Aorta (tissue), 5 donors: Measurements from ENCODE around the gene NDST4. TPM values are rescaled to one million over a fixed set of nuclear protein-coding genes. Genes with fewer than 3 reads are reported as not detected.

Source experiments
- ATAC-seq: fragments of 200-7000 bp; cut with Tn5 transposase; one replicate; pipeline ENCODE4 v1.9.1; 2022; ENCODE audit warnings: moderate library complexity; ENCODE audit not compliant: low FRiP score
- DNase-seq, 2 donors: peaks; one replicate each; pipeline ENCODE4 v3.0.0-alpha.2; 2020
- H3K27ac ChIP-seq, 2 donors: one replicate each; pipeline ENCODE4 v1.5.1; 2013; ENCODE audit warnings: low read length in 2 of 2, mild to moderate bottlenecking in 2 of 2, moderate library complexity in 2 of 2, control low read depth in 1 of 2, inconsistent platforms in 1 of 2, low read depth in 1 of 2
- H3K27me3 ChIP-seq, 2 donors: one replicate each; pipeline ENCODE4 v1.6.1; 2013; ENCODE audit warnings: control low read depth in 1 of 2, low read length in 1 of 2, mild to moderate bottlenecking in 1 of 2, moderate library complexity in 1 of 2; ENCODE audit not compliant: insufficient read depth in 2 of 2, control insufficient read depth in 1 of 2
- H3K36me3 ChIP-seq, 2 donors: one replicate each; pipeline ENCODE4 v1.6.1; 2013; ENCODE audit warnings: control low read depth in 1 of 2, low read length in 1 of 2, mild to moderate bottlenecking in 1 of 2; ENCODE audit not compliant: insufficient read depth in 2 of 2, control insufficient read depth in 1 of 2
- H3K4me1 ChIP-seq, 2 donors: one replicate each; pipeline ENCODE4 v1.6.1; 2013; ENCODE audit warnings: low read length in 2 of 2, control low read depth in 1 of 2, mild to moderate bottlenecking in 1 of 2, moderate library complexity in 1 of 2; ENCODE audit not compliant: insufficient read depth in 2 of 2, control insufficient read depth in 1 of 2
- H3K4me3 ChIP-seq, 2 donors: one replicate each; pipeline ENCODE4 v1.5.1; 2013; ENCODE audit warnings: low read length in 2 of 2, control low read depth in 1 of 2, mild to moderate bottlenecking in 1 of 2
- H3K9me3 ChIP-seq: one replicate; pipeline ENCODE4 v1.6.1; 2013; ENCODE audit warnings: mild to moderate bottlenecking, low read length; ENCODE audit not compliant: control insufficient read depth
- WGBS, 2 donors: extraction: QIAGEN DNeasy Blood & Tissue Kit; methylation state at CpG; one replicate each; pipeline ENCODE4 v1.1.7; 2013; 5-methylcytosine and 5-hydroxymethylcytosine counted together
- intact Hi-C, 2 donors: fragments of 100-400 bp; cut with DNase I; formaldehyde crosslinking; loops; one replicate each; pipeline versions ENCODE4 v1.14.2 to v1.15.0; 2022
- polyA plus RNA-seq, 2 donors: library from polyadenylated mRNA; stranded (reverse); fragments of 200-250 nt; gene quantifications; one replicate each; pipeline ENCODE4 v1.2.3, GENCODE V29; 2013
- total RNA-seq, 2 donors: library from RNA; stranded (reverse); fragmentation: NEBNext Ultra II Directional; extraction: Animal tissue kit (Norgen Biotek cat#: 25700); gene quantifications; one replicate each; pipeline ENCODE4 v1.2.1, GENCODE V29; 2021
- donor health status: healthy with polysubstance abuse.
- donor health status: Bipolar disorder and iron deficiency.
- donor health status: DM: no; HTN: no; CAD: no.
- donor health status: DM: no; HTN: no; CAD: no.
- donor health status: DM: yes; HTN: yes; CAD: no.

The NDST4 gene
- total and polyA plus RNA-seq, 4 donors: not detected

DNA sequence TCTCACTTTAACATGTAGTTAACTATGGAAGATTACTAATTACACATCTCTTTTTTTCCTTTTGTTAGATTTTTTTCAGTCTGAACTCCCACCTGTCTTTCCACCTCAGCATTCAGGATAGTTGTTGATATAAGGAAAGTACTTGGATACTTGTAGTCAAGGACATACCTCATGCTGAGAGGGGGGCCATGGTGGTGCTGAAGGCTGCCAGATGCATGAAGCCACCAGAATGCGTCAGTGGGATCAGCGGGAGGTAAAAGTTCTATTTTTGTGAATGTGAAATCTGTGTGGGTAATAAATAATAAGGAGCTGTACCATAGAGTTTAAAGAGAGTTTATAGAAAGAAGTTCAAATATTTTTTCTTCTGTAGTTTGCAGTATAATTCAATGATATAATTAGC lies 13.1 kb upstream of the NDST4 start:
- Histone ChIP-seq H3K4me1 (no peaks in the 10 kb centered on the region), H3K9me3 (no peaks in the 10 kb centered on the region), H3K36me3 (no peaks in the 10 kb centered on the region), H3K4me3 (no peak overlapping the region), H3K27me3 (no peaks in the 10 kb centered on the region), H3K27ac (no peak overlapping the region)
- no peak for DNase-seq
- ATAC-seq: no peak
- intact Hi-C loops: no loop called here
- WGBS, 2 donors: 13 to 15% methylated on average over 2 of the region's 2 CpGs

DNA sequence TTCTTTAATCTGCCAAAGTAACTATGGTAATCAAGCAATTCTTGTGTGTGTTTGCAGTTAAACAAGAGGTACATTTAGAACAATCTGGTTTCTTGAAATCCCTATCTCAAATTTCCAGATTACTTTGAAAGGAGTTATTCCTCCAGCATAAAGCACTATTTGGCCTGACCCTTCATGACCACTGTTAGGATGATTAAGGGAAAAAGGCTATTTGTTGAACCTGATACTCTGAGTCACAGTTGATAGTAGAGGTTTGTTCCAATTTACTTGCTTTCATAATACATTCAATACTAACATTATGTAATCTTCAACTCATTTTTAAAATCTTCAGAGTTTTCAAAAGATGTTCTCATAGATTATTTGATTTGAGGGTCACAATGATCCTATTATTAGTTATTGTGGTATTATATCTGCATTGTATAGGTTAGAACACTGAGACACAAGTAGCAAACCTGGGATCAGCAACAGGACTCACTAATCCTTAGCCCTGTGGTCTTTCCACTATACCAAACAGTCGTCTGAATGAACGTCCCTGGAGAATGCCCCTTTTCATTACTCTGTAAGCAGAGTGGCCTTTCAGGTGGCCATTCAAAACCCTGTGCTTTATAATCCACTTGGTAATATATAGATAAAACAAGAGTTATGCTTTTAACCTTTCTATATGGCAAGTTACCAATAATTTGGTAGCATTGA lies 8.1 kb upstream of the NDST4 start:
- H3K4me3 ChIP-seq: no peak overlapping the region
- DNase-seq (no peak), ATAC-seq (no peak)
- H3K4me1 ChIP-seq: no peaks in the 10 kb centered on the region
- H3K27me3 ChIP-seq: no peaks in the 10 kb centered on the region
- H3K9me3 ChIP-seq: no peaks in the 10 kb centered on the region
- no peaks in the 10 kb centered on the region for H3K36me3 ChIP-seq
- 26 to 31% methylated on average over 2 of the region's 2 CpGs for WGBS, 2 donors
- no peak overlapping the region for H3K27ac ChIP-seq
- intact Hi-C loops: no loop called here

DNA sequence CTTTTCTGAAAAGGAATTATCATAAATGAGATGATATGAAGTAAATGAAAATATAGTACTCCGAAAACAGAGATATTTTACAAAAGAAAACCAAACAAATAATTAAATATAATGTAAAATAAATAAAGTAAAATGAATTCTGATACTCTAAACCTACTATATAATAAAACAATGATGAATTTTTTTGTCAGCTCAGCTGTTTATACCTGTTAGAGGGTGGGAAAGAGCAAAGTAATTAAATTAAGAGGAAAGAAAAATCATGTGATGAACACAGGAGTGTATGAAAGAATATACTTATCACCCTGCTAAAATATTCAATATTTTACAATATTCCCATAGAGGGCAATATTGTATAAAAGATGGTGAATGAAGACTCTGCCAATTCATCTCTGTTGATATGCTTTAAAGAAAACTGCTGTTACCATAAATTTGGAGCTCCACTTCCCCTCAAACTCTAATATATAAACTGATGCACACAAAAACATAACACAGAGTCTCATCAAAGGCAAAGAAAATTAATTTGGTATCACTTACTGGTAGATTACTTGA lies 6.5 kb upstream of the NDST4 start:
- no peak overlapping the region for H3K4me3 ChIP-seq
- DNase-seq (no peak), ATAC-seq (no peak)
- H3K9me3 ChIP-seq: no peaks in the 10 kb centered on the region
- H3K36me3 ChIP-seq: no peaks in the 10 kb centered on the region
- H3K27ac ChIP-seq: no peak overlapping the region
- H3K27me3 ChIP-seq: no peaks in the 10 kb centered on the region
- H3K4me1 ChIP-seq: no peaks in the 10 kb centered on the region
- WGBS, 2 donors: 76 to 78% methylated on average over 1 of the region's 1 CpG
- intact Hi-C loops: no loop called here

DNA sequence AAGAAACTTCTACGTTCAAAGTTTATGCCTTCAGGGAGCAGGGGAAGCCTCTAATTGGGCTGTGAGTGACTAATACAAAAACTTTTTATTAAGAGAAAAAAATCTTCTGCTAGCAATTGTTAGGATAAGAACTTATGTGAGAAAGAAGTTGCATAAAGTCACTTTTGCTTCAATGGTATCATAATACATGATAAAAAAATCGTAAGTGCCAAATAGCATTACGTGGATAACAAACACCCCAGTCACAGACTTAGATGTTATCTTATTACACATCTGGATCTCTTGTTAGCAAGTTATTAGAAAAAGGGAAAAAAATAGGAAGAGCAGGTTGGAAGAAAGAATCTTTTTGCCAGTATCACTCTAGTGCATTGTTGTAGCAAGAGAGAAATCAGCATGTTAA lies 4.2 kb upstream of the NDST4 start:
- 60 to 66% methylated on average over 3 of the region's 3 CpGs for WGBS, 2 donors

DNA sequence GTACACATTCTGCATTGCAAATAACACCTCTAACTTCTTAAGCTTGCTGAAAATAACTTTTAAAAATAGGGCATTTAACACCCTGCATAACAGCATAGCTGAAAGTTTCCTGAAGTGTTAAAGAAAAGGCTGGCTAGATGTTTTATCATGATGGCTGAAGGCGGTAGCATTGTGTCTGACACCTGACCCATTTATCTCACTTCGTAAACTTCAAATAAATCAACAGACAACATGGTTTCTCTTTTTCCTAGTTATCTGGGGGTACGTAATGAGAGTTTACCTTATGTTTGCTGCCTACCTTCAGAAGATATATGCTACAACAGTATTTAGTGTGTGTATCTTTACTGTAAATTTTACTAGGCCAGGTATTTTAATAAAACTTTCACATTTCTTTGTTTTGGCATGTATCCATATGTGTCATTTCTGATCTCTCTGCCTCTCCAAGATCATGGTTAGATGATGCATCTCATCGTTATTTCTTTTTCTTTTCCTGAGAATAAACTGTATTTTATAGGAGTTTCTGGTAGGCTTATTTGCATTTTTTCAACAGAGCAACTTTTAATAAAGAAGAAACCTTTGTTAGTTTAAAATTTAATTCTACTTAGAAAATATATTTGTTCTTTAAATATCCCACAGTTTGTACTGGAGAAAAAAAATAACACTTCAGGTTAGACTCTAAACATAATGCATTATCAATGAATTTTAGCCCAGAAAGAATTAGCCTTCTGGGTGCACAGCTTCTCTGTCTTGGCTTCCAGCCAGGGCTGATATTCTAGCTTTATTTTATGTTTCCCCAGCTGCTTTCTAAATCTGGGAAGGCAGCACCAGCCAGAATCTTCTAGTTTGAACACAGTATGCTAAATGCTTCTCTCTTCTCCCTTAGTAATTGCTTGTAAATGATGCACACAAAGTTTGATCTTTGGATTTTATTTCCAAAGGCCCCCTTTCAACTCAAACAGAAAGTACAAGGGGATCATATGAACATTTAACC lies 2.9 kb downstream of the NDST4 start:
- no peak for ATAC-seq

More for the DNA sequence above, 4.2 kb upstream of the NDST4 start:
- DNase-seq (no peak), ATAC-seq (no peak)
- intact Hi-C loops: no loop called here
- no peaks in the 10 kb centered on the region for H3K36me3 ChIP-seq
- no peaks in the 10 kb centered on the region for H3K4me1 ChIP-seq
- H3K4me3 ChIP-seq: no peak overlapping the region
- no peaks in the 10 kb centered on the region for H3K27me3 ChIP-seq
- H3K27ac ChIP-seq: no peak overlapping the region
- no peaks in the 10 kb centered on the region for H3K9me3 ChIP-seq

DNA sequence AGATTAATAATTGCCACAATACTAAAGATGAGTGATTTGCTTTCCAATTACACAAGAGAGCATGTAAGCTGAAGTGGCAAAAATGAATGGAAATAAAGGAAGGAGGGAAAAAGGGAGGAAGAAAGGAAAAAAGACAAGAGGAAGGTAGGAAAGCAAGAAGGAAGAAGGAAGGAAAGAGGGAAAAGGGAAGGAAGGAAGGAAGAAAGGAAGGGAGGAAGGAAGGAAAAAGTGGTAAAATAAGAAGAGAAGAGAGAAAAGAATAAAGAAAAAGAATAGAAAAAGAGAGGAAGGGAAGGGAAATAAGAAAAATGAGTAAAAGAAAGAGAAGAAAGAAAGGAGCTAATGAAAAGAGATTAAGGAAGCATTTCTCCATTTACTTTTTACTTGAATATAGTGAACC lies 4.6 kb downstream of the NDST4 start:
- Histone ChIP-seq H3K27ac (no peak overlapping the region), H3K27me3 (no peaks in the 10 kb centered on the region), H3K36me3 (no peaks in the 10 kb centered on the region), H3K9me3 (no peaks in the 10 kb centered on the region), H3K4me3 (no peak overlapping the region), H3K4me1 (no peaks in the 10 kb centered on the region)
- ATAC-seq (no peak), DNase-seq (no peak)
- intact Hi-C loops: no loop called here

More for the DNA sequence above, 2.9 kb downstream of the NDST4 start:
- no peaks in the 10 kb centered on the region for H3K9me3 ChIP-seq
- no peak overlapping the region for H3K4me3 ChIP-seq
- intact Hi-C loops: no loop called here
- DNase-seq: no peak
- H3K27me3 ChIP-seq: no peaks in the 10 kb centered on the region
- H3K36me3 ChIP-seq: no peaks in the 10 kb centered on the region
- H3K4me1 ChIP-seq: no peaks in the 10 kb centered on the region
- 55 to 64% methylated on average over 4 of the region's 4 CpGs for WGBS, 2 donors
- H3K27ac ChIP-seq: no peak overlapping the region

DNA sequence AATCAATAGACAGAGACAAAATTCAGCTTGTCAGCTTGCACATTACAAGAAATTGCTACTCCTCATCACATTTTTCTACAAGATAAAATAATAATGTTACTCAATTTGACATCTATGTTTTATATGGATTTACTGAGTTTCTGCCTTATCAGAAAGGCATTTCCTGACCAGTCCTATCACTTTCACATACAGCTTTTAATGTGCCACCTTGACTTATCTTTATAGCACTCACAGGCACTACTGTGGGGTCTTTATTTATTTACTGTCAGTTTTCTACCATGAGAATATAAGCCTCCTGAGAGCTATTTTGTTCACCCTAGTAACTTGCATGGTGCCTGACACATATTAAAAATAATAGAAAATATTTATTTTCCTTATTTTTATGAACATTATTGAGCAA lies 6.0 kb downstream of the NDST4 start:
- no peak for DNase-seq
- H3K36me3 ChIP-seq: no peaks in the 10 kb centered on the region
- H3K9me3 ChIP-seq: no peaks in the 10 kb centered on the region
- ATAC-seq: no peak
- intact Hi-C loops: no loop called here
- no peaks in the 10 kb centered on the region for H3K27me3 ChIP-seq
- no peak overlapping the region for H3K27ac ChIP-seq
- no peak overlapping the region for H3K4me3 ChIP-seq
- H3K4me1 ChIP-seq: no peaks in the 10 kb centered on the region

DNA sequence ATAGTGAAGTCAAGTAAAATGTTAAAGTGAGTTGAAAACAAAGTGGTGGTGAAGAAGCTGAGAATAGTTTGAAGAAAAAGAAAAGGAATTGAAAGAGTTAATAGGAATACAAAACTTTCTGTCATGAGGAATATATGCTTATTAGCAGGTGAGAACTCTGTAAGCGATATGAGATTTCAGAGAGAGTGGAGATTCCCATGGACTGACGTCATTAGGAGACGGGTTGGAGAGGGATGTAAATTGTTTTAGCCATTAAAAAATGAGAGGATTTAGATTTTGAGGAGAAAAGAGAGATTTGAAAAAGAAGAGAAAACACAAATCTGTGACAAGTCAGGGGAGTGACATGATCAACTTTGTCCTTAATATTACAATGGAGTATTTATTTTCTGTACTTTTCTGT lies 11.7 kb downstream of the NDST4 start:
- 62 to 68% methylated on average over 3 of the region's 3 CpGs for WGBS, 2 donors
- Histone ChIP-seq H3K27ac (no peak overlapping the region), H3K27me3 (no peaks in the 10 kb centered on the region), H3K36me3 (no peaks in the 10 kb centered on the region), H3K4me3 (no peak overlapping the region), H3K9me3 (no peaks in the 10 kb centered on the region), H3K4me1 (no peaks in the 10 kb centered on the region)
- no peak for ATAC-seq
- no peak for DNase-seq
- intact Hi-C loops: no loop called here
